Lung (tissue), 13 donors: ENCODE results near the gene CTNND1. TPM values are rescaled to one million over a fixed set of nuclear protein-coding genes. Genes with fewer than 3 reads are reported as not detected.

Experiments used
- ATAC-seq: fragments of 200-7000 bp; cut with Tn5 transposase; one replicate; pipeline ENCODE4 v1.9.1; 2020; ENCODE audit warnings: moderate number of reproducible peaks; ENCODE audit not compliant: insufficient read depth, low FRiP score
- DNase-seq, 3 donors: peaks; one replicate each; pipeline ENCODE4 v3.0.0-alpha.2; 2013 to 2017
- H3K27ac ChIP-seq, 2 donors: one replicate each; pipeline ENCODE4 v1.5.1; 2013; ENCODE audit warnings: mild to moderate bottlenecking in 2 of 2, moderate library complexity in 2 of 2, control low read depth in 1 of 2, inconsistent platforms in 1 of 2, low read depth in 1 of 2, low read length in 1 of 2
- H3K27me3 ChIP-seq, 3 donors: one replicate each; pipeline ENCODE4 v1.5.1; 2013; ENCODE audit warnings: low read length in 2 of 3; ENCODE audit not compliant: control insufficient read depth in 3 of 3, insufficient read depth in 3 of 3
- H3K36me3 ChIP-seq, 4 donors: one replicate each; pipeline ENCODE4 v1.5.1; 2013; ENCODE audit warnings: low read length in 4 of 4, mild to moderate bottlenecking in 1 of 4, moderate library complexity in 1 of 4; ENCODE audit not compliant: control insufficient read depth in 4 of 4, insufficient read depth in 4 of 4
- H3K4me1 ChIP-seq, 5 donors: one replicate each; pipeline ENCODE4 v1.5.1; 2013; ENCODE audit warnings: low read length in 5 of 5, mild to moderate bottlenecking in 2 of 5, moderate library complexity in 1 of 5; ENCODE audit not compliant: control insufficient read depth in 5 of 5, insufficient read depth in 5 of 5
- H3K4me3 ChIP-seq: one replicate; pipeline ENCODE4 v1.5.1; 2013; ENCODE audit warnings: mild to moderate bottlenecking, control low read depth, moderate library complexity
- H3K9ac ChIP-seq, 2 donors: one replicate each; pipeline ENCODE4 v1.5.1; 2013; ENCODE audit warnings: low read length in 2 of 2, control low read depth in 1 of 2; ENCODE audit not compliant: insufficient read depth in 1 of 2
- H3K9me3 ChIP-seq, 4 donors: one replicate each; pipeline ENCODE4 v1.5.1; 2013; ENCODE audit warnings: low read length in 3 of 4, mild to moderate bottlenecking in 1 of 4, moderate library complexity in 1 of 4; ENCODE audit not compliant: control insufficient read depth in 4 of 4, insufficient read depth in 3 of 4
- CTCF ChIP-seq: IDR thresholded peaks from 2 replicates; pipeline ENCODE4 v1.5.1; 2012; ENCODE audit warnings: mild to moderate bottlenecking; ENCODE audit errors: control extremely low read depth, extremely low read depth
- WGBS, 2 donors: extraction: QIAGEN DNeasy Blood & Tissue Kit; methylation state at CpG; one replicate each; pipeline ENCODE4 v1.1.7; 2013; 5-methylcytosine and 5-hydroxymethylcytosine counted together
- polyA plus RNA-seq, 2 donors: library from polyadenylated mRNA; stranded (reverse); fragments of 200-250 nt; gene quantifications; one replicate each; pipeline ENCODE4 v1.2.1, GENCODE V29; 2013
- small RNA-seq: library from RNA; depleted of rRNA; stranded (forward); fragments of <200 nt; gene quantifications from one replicate; pipeline ENCODE3, GENCODE V24; 2014; ENCODE audit warnings: low replicate concordance
- total RNA-seq, 2 donors: library from RNA; depleted of rRNA in 1 of 2; stranded (reverse); fragments of >200 nt in 1 of 2; gene quantifications; one replicate each; pipeline ENCODE4 v1.2.1, GENCODE V29; 2014 to 2021
- donor health status: control.
- donor health status: control.
- donor health status: Bipolar disorder and iron deficiency.
- donor health status: healthy.
- donor health status: DM: yes; HTN: yes; CAD: no.

CTNND1 gene
- total and polyA plus RNA-seq, 4 donors = 36.5 to 423 (median 128) TPM

DNA sequence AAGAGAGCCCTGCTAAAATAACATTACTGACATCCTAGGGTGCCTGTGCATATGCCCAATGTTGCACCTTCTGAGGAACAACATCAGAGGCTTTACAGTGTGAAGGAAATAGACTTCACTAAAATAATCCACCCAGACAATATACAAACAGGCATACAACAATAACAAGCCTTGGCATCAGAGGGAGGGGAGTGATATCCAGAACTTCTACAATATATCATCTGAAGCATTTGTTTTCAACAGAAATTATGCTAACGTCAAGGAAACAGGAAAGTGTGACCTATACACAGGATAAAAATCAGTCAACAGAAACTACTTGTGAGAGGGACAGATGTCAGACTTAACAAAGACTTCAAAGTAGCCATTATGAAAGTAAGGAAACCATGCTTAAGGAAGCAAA is 81.3 kb downstream of the CTNND1 start:
- no peak for ATAC-seq
- Histone ChIP-seq H3K4me1 (no peaks in the 10 kb centered on the region), H3K4me3 (no peak overlapping the region), H3K9me3 (peaks cover 0 to 1% (median 0%) of the 10 kb centered on the region in 4 donors), H3K27me3 (no peaks in the 10 kb centered on the region), H3K9ac (no peak overlapping the region), H3K27ac (no peak overlapping the region), H3K36me3 (no peaks in the 10 kb centered on the region)
- WGBS, 2 donors = 22 to 32% methylated on average over 1 of the region's 1 CpG
- TF ChIP-seq CTCF = no peak
- peak in 2 of 3 donors; percentile 21 to 48 for DNase-seq

- Histone ChIP-seq H3K27me3 (no peaks in the 10 kb centered on the region), H3K9ac (no peak overlapping the region), H3K4me3 (no peak overlapping the region), H3K9me3 (no peaks in the 10 kb centered on the region), H3K27ac (no peak overlapping the region), H3K4me1 (no peaks in the 10 kb centered on the region), H3K36me3 (no peaks in the 10 kb centered on the region)
- DNase-seq (no peak), ATAC-seq (no peak)
- no peak for TF ChIP-seq CTCF
Measured at GRCh38 chr11:57867966-57868365, 106.4 kb downstream of the CTNND1 start.

GRCh38 chr11:57868491-57868890 is 106.9 kb downstream of the CTNND1 start:
- 74 to 88% methylated on average over 2 of the region's 2 CpGs for WGBS, 2 donors
- Histone ChIP-seq H3K4me3 (no peak overlapping the region), H3K9me3 (no peaks in the 10 kb centered on the region), H3K36me3 (no peaks in the 10 kb centered on the region), H3K27ac (no peak overlapping the region), H3K4me1 (no peaks in the 10 kb centered on the region), H3K9ac (no peak overlapping the region), H3K27me3 (no peaks in the 10 kb centered on the region)
- no peak for DNase-seq
- TF ChIP-seq CTCF = no peak
- no peak for ATAC-seq

Small RNA genes within 50 kb of the gene (small RNA-seq; reads per million reads assigned to genes)
- not detected for gene AP001931.1
- not detected for gene TMX2-CTNND1

Other genes with a start within 250 kb of the CTNND1 start
- gene SLC43A1, start 246.1 kb upstream of the CTNND1 start, total RNA-seq = 10 to 100 TPM; 18.5 to 18.7 TPM
- gene SLC43A1, start 246.1 kb upstream of the CTNND1 start, polyA plus RNA-seq = 10 to 100 TPM; 10.3 to 14.8 TPM
- gene TIMM10, start 231.0 kb upstream of the CTNND1 start, total RNA-seq = 10 to 100 TPM; 10.4 to 46.5 TPM
- gene TIMM10, start 231.0 kb upstream of the CTNND1 start, polyA plus RNA-seq = 10 to 100 TPM; 45.1 to 64.7 TPM
- gene SMTNL1, start 224.2 kb upstream of the CTNND1 start, total RNA-seq = not detected
- gene SMTNL1, start 224.2 kb upstream of the CTNND1 start, polyA plus RNA-seq = not detected
- gene UBE2L6, start 194.1 kb upstream of the CTNND1 start, total RNA-seq = 10 to 100 TPM; 38.9 to 97.1 TPM
- gene UBE2L6, start 194.1 kb upstream of the CTNND1 start, polyA plus RNA-seq = 100 to 1,000 TPM in 1 of 2 donors, 10 to 100 TPM in 1; 44.9 to 129 TPM
- gene SERPING1, start 164.1 kb upstream of the CTNND1 start, total RNA-seq = 100 to 1,000 TPM; 102 to 407 TPM
- 100 to 1,000 TPM; 214 to 418 TPM for gene SERPING1, start 164.1 kb upstream of the CTNND1 start, polyA plus RNA-seq
- 1 to 10 TPM; 1.3 to 1.5 TPM for gene YPEL4, start 111.9 kb upstream of the CTNND1 start, total RNA-seq
- gene YPEL4, start 111.9 kb upstream of the CTNND1 start, polyA plus RNA-seq = 1 to 10 TPM in 1 of 2 donors, under 1 TPM in 1; 0.71 to 3.1 TPM
- 10 to 100 TPM in 1 of 2 donors, 1 to 10 TPM in 1; 6.5 to 12.4 TPM for gene CLP1, start 104.0 kb upstream of the CTNND1 start, total RNA-seq
- gene CLP1, start 104.0 kb upstream of the CTNND1 start, polyA plus RNA-seq = 10 to 100 TPM in 1 of 2 donors, 1 to 10 TPM in 1; 6.9 to 16.6 TPM
- 10 to 100 TPM; 37.5 to 63.2 TPM for gene ZDHHC5, start 93.7 kb upstream of the CTNND1 start, total RNA-seq
- gene ZDHHC5, start 93.7 kb upstream of the CTNND1 start, polyA plus RNA-seq = 10 to 100 TPM; 28.7 to 48.4 TPM
- gene MED19, start 49.6 kb upstream of the CTNND1 start, total RNA-seq = 10 to 100 TPM; 12.0 to 14.9 TPM
- 10 to 100 TPM in 1 of 2 donors, 1 to 10 TPM in 1; 8.7 to 15.1 TPM for gene MED19, start 49.6 kb upstream of the CTNND1 start, polyA plus RNA-seq
- gene TMX2, start 49.2 kb upstream of the CTNND1 start, total RNA-seq = 10 to 100 TPM; 55.1 to 71.8 TPM
- 10 to 100 TPM; 51.7 to 89.6 TPM for gene TMX2, start 49.2 kb upstream of the CTNND1 start, polyA plus RNA-seq
- 100 to 1,000 TPM in 1 of 2 donors, 10 to 100 TPM in 1; 77.3 to 123 TPM for gene SELENOH, start 20.3 kb upstream of the CTNND1 start, total RNA-seq
- 100 to 1,000 TPM; 155 TPM for gene SELENOH, start 20.3 kb upstream of the CTNND1 start, polyA plus RNA-seq
- not detected for gene BTBD18, start 10.0 kb upstream of the CTNND1 start, total RNA-seq
- not detected for gene BTBD18, start 10.0 kb upstream of the CTNND1 start, polyA plus RNA-seq